Endothelial cell of umbilical vein (primary cell): Measurements from ENCODE around the gene CD320. TPM values are rescaled to one million over a fixed set of nuclear protein-coding genes. Genes with fewer than 3 reads are reported as not detected.

ENCODE experiments used
- BruUV-seq: library from RNA; stranded (reverse); fragments of 400-500 nt; replicated peaks from 2 replicates; lab custom pipeline; 2021; lab: Mats Ljungman, UMichigan
- CTCF ChIA-PET: fragments of 300-600, 350-600 bp; sonication (Branson Sonifier 250); formaldehyde crosslinking; loops from one replicate; lab custom pipeline; 2021; ENCODE audit warnings: antibody characterized with exemption, inconsistent platforms; lab: Charles Lee
- POLR2A ChIA-PET: fragments of 300-600, 350-600 bp; sonication (Branson Sonifier 250); formaldehyde crosslinking; loops from one replicate; lab custom pipeline; 2021; ENCODE audit warnings: antibody characterized with exemption, inconsistent platforms; lab: Charles Lee
- DNase-seq: peaks from one replicate; pipeline ENCODE4 v3.0.0-alpha.2; 2011; ENCODE audit warnings: low read depth, low spot score
- FAIRE-seq: peaks from 2 replicates; lab custom pipeline; 2011; peaks lifted over from hg19 to GRCh38; lab: Jason Lieb, UNC
- H2AFZ ChIP-seq: 2 replicates; pipeline ENCODE4 v1.6.0; 2012; ENCODE audit warnings: low read depth, low read length, control low read depth, inconsistent platforms
- H3K27ac ChIP-seq: 2 replicates; pipeline ENCODE4 v1.5.1; 2011; ENCODE audit warnings: low read depth, mild to moderate bottlenecking, control low read depth, low read length, moderate library complexity; ENCODE audit not compliant: insufficient read depth
- H3K27me3 ChIP-seq, 2 experiments: 2 replicates each; pipeline versions ENCODE4 v1.6.0 to v1.6.1; 2011; ENCODE audit warnings: low read length in 2 of 2, mixed read lengths in 1 of 2; ENCODE audit not compliant: control insufficient read depth in 2 of 2, insufficient read depth in 2 of 2
- H3K36me3 ChIP-seq, 2 experiments: 2 replicates in 1 of 2; 3 replicates in 1 of 2; pipeline ENCODE4 v1.5.1; 2011; ENCODE audit warnings: low read length in 2 of 2, mild to moderate bottlenecking in 1 of 2, moderate library complexity in 1 of 2; ENCODE audit not compliant: control insufficient read depth in 2 of 2, insufficient read depth in 2 of 2; ENCODE audit errors: extremely low read depth in 1 of 2
- H3K4me1 ChIP-seq: 3 replicates; pipeline ENCODE4 v1.5.1; 2011; ENCODE audit warnings: mild to moderate bottlenecking, low read length; ENCODE audit not compliant: control insufficient read depth, insufficient read depth; ENCODE audit errors: extremely low read depth
- H3K4me2 ChIP-seq: 2 replicates; pipeline ENCODE4 v1.6.1; 2011; ENCODE audit warnings: low read length, control low read depth, mixed read lengths; ENCODE audit not compliant: insufficient read depth
- H3K4me3 ChIP-seq, 3 experiments: fragments of 200-600 bp in 1 of 3; sonication (generic), shearing (Covaris generic) in 1 of 3; replicated peaks in 1 of 3; 2 replicates each; pipeline ENCODE4 v1.5.1; 2011 to 2016; ENCODE audit warnings: control low read depth in 3 of 3, low read length in 3 of 3, mild to moderate bottlenecking in 2 of 3, inconsistent platforms in 1 of 3, low read depth in 1 of 3, moderate library complexity in 1 of 3; ENCODE audit not compliant: insufficient read depth in 1 of 3
- H3K79me2 ChIP-seq: 2 replicates; pipeline ENCODE4 v1.6.0; 2012; ENCODE audit warnings: low read length, inconsistent platforms; ENCODE audit not compliant: control insufficient read depth, insufficient read depth
- H3K9ac ChIP-seq: replicated peaks from 2 replicates; pipeline ENCODE3; 2011; ENCODE audit warnings: low read length, control low read depth; ENCODE audit not compliant: insufficient read depth; ENCODE audit errors: extremely low read depth
- H3K9me1 ChIP-seq: replicated peaks from 3 replicates; pipeline ENCODE4 v1.6.0; 2011; ENCODE audit warnings: mild to moderate bottlenecking, low read length; ENCODE audit not compliant: control insufficient read depth, insufficient read depth; ENCODE audit errors: extremely low read depth
- H3K9me3 ChIP-seq: replicated peaks from 2 replicates; pipeline ENCODE4 v1.5.1; 2012; ENCODE audit warnings: low read length, inconsistent platforms; ENCODE audit not compliant: control insufficient read depth, insufficient read depth
- H4K20me1 ChIP-seq: replicated peaks from 2 replicates; pipeline ENCODE3; 2011; ENCODE audit warnings: mild to moderate bottlenecking, low read length; ENCODE audit not compliant: control insufficient read depth, insufficient read depth; ENCODE audit errors: extremely low read depth
- CTCF ChIP-seq, 2 donors: IDR thresholded peaks; 1 replicate in 1 of 2; 2 replicates in 1 of 2; pipeline ENCODE4 v1.5.1; 2011; ENCODE audit warnings: low read length in 2 of 2, mild to moderate bottlenecking in 2 of 2, moderate library complexity in 2 of 2, control low read depth in 1 of 2, inconsistent platforms in 1 of 2, low read depth in 1 of 2; ENCODE audit not compliant: insufficient read depth in 1 of 2; ENCODE audit errors: extremely low read depth in 1 of 2
- FOS ChIP-seq: IDR thresholded peaks from 2 replicates; pipeline ENCODE4 v1.6.1; 2011; ENCODE audit warnings: mild to moderate bottlenecking, low read length, moderate library complexity, borderline replicate concordance; ENCODE audit not compliant: insufficient read depth
- MAX ChIP-seq: IDR thresholded peaks from 2 replicates; pipeline ENCODE4 v1.6.1; 2011; ENCODE audit not compliant: insufficient read depth, insufficient read length
- MYC ChIP-seq: IDR thresholded peaks from one replicate; pipeline ENCODE4 v1.6.1; 2011; ENCODE audit warnings: mild to moderate bottlenecking, low read depth, low read length
- POLR2A ChIP-seq: IDR thresholded peaks from 2 replicates; pipeline ENCODE4 v1.6.1; 2012; ENCODE audit warnings: low read depth, mild to moderate bottlenecking, control low read depth, low read length
- POLR2AphosphoS5 ChIP-seq: IDR thresholded peaks from 2 replicates; pipeline ENCODE4 v1.6.1; 2012; ENCODE audit warnings: low read depth, mild to moderate bottlenecking, control low read depth, low read length, moderate library complexity; ENCODE audit not compliant: insufficient read depth
- dilution Hi-C: fragments of 300-500 bp; cut with MboI; formaldehyde crosslinking; loops from one replicate; pipeline ENCODE4 v1.15.0; 2019; ENCODE audit warnings: low sequenced_read_pairs; ENCODE audit not compliant: extremely low pct_ligation_motif_present
- intact Hi-C: fragments of 100-400 bp; cut with micrococcal nuclease; formaldehyde crosslinking; loops from one replicate; pipeline ENCODE4 v1.10.0; 2022
- polyA plus RNA-seq, 4 experiments: library from polyadenylated mRNA; depleted of rRNA in 3 of 4; stranded (reverse) in 3 of 4; unstranded in 1 of 4; fragments of >200 nt; gene quantifications; 2 replicates each; pipeline versions ENCODE4 v1.2.1 to v1.2.3, GENCODE V29; 2011 to 2012; ENCODE audit warnings: missing spikeins in 1 of 4
- total RNA-seq: library from RNA; stranded (reverse); gene quantifications from 2 replicates; pipeline ENCODE4 v1.2.3, GENCODE V29; 2021

CD320 gene
- total and polyA plus RNA-seq, 2 donors (not counting 3 experiments of a cell fraction or from before 2014, with no cell fraction given) = 84.9 to 190 TPM

- Histone ChIP-seq H3K4me1 (peaks cover 26% of the 10 kb centered on the region), H4K20me1 (no peaks in the 10 kb centered on the region), H3K9ac (peak within 1 kb of the TSS; percentile 95), H3K4me2 (peak within 1 kb of the TSS; percentile 72), H3K9me1 (no peaks in the 10 kb centered on the region), H3K27me3 (no peaks in the 10 kb centered on the region), H3K4me3 (peak within 1 kb of the TSS; percentile 83 to 95 (median 92)), H3K9me3 (no peaks in the 10 kb centered on the region), H2AFZ (peak within 1 kb of the TSS; percentile 46), H3K27ac (peak within 1 kb of the TSS; percentile 82), H3K36me3 (peaks cover 3 to 5% of the 10 kb centered on the region in 2 experiments), H3K79me2 (peaks cover 32% of the 10 kb centered on the region)
- peak; percentile 97 for DNase-seq
- intact Hi-C loops (loop anchor here (1.0 to 2.0 kb wide), 2 partner anchors 13 to 21 kb away; partner anchors contain the start of genes CD320 and KANK3), dilution Hi-C loops (no loop called here)
- CTCF ChIA-PET = interaction anchor here (1.3 to 1.4 kb wide), 2 partner anchors 20 to 54 kb away, joined by 3 to 7 read pairs; no protein-coding TSS in a partner anchor
- POLR2A ChIA-PET = interaction anchor here (0.6 to 0.9 kb wide), 3 partner anchors 13 to 103 kb away, joined by 3 to 5 read pairs (median 3); partner anchors contain the start of gene MARCHF2
- TF ChIP-seq CTCF (IDR thresholded peaks at IDR 0.05; ENCODE audit: extremely low read depth in 1 of 2, insufficient read depth in 1 of 2, low read depth in 1 of 2, low read length in 2 of 2) = peak in 1 of 2 donors; percentile 12
- peak; percentile 80 for TF ChIP-seq MAX
- no peak for TF ChIP-seq FOS
- TF ChIP-seq POLR2A = peak; percentile 97
- TF ChIP-seq POLR2AphosphoS5 = peak; percentile 97
- TF ChIP-seq MYC = peak; percentile 89
- FAIRE-seq = peak; percentile 98
- TSS peak; percentile 89 for BruUV-seq
These were observed 13.2 kb upstream of the CD320 start, which contains the start of the genes NDUFA7 and RPS28 for GRCh38 chr19:8321067-8321985. TSS of gene NDUFA7 (minus strand) at chr19:8321375. CDS start at chr19:8321358, 17 bp downstream. TSS of gene RPS28 (plus strand) at chr19:8321496. CDS start at chr19:8321531, 35 bp downstream.
